OCI-LY7 (cell line): ENCODE measurements around the gene FBXO9. TPM values are rescaled to one million over a fixed set of nuclear protein-coding genes. Genes with fewer than 3 reads are reported as not detected.
A peak's percentile ranks its signal among the peaks of the same experiment; 100 is the strongest.

Experiments used
- BruUV-seq: library from RNA; stranded (reverse); fragments of 400-500 nt; replicated peaks from 2 replicates; lab custom pipeline; 2021; lab: Mats Ljungman, UMichigan
- CTCF ChIA-PET: fragments of 300-600 bp; sonication (Branson Sonifier 250); formaldehyde crosslinking; loops from one replicate; lab custom pipeline; 2022; ENCODE audit warnings: antibody characterized with exemption; ENCODE audit not compliant: unreplicated experiment; lab: Charles Lee
- POLR2A ChIA-PET: fragments of 300-600 bp; sonication (Branson Sonifier 250); formaldehyde crosslinking; loops from one replicate; lab custom pipeline; 2022; ENCODE audit warnings: antibody characterized with exemption; lab: Charles Lee
- DNase-seq: peaks from one replicate; pipeline ENCODE4 v3.0.0-alpha.2; 2015; ENCODE audit warnings: low spot score
- H2AFZ ChIP-seq: fragments of 200-600 bp; sonication (generic), shearing (Covaris generic); 2 replicates; pipeline ENCODE4 v1.6.1; 2014; ENCODE audit warnings: mild to moderate bottlenecking, antibody characterized with exemption, low read length, moderate library complexity
- H3K27ac ChIP-seq: fragments of 200-600 bp; sonication (generic); 2 replicates; pipeline ENCODE4 v1.5.1; 2014; ENCODE audit warnings: mixed run types, low read depth, mild to moderate bottlenecking, moderate library complexity, low read length, inconsistent platforms; ENCODE audit not compliant: poor library complexity, severe bottlenecking
- H3K36me3 ChIP-seq: fragments of 200-600 bp; sonication (generic); 2 replicates; pipeline ENCODE4 v1.6.1; 2014; ENCODE audit warnings: mild to moderate bottlenecking, antibody characterized with exemption, low read length, moderate library complexity, mixed read lengths; ENCODE audit not compliant: insufficient read depth
- H3K4me1 ChIP-seq: fragments of 200-600 bp; sonication (generic); 2 replicates; pipeline ENCODE4 v1.5.1; 2014; ENCODE audit warnings: mild to moderate bottlenecking, low read length; ENCODE audit not compliant: insufficient read depth, poor library complexity, severe bottlenecking
- H3K4me2 ChIP-seq: fragments of 200-600 bp; sonication (generic); 2 replicates; pipeline ENCODE4 v1.6.1; 2014; ENCODE audit warnings: mild to moderate bottlenecking, low read length
- H3K4me3 ChIP-seq: fragments of 200-600 bp; sonication (generic); 2 replicates; pipeline ENCODE4 v1.5.1; 2014; ENCODE audit warnings: mild to moderate bottlenecking, low read depth, low read length; ENCODE audit not compliant: poor library complexity, severe bottlenecking
- H3K79me2 ChIP-seq: fragments of 200-600 bp; sonication (generic); 2 replicates; pipeline ENCODE4 v1.6.1; 2016; ENCODE audit warnings: low read depth, mild to moderate bottlenecking, low read length, moderate library complexity, mixed read lengths; ENCODE audit not compliant: insufficient read depth
- H3K9me2 ChIP-seq: fragments of 200-600 bp; sonication (generic); 2 replicates; pipeline ENCODE4 v1.6.1; 2016; ENCODE audit warnings: mild to moderate bottlenecking, low read length, mixed read lengths; ENCODE audit not compliant: insufficient read depth
- H3K9me3 ChIP-seq: fragments of 200-600 bp; sonication (generic); 2 replicates; pipeline ENCODE4 v1.6.1; 2014; ENCODE audit warnings: mild to moderate bottlenecking, mixed run types, low read length, mixed read lengths
- H4K20me1 ChIP-seq: fragments of 200-600 bp; sonication (generic); 2 replicates; pipeline ENCODE4 v1.6.1; 2014; ENCODE audit warnings: mild to moderate bottlenecking, antibody characterized with exemption, low read length, moderate library complexity, mixed read lengths; ENCODE audit not compliant: insufficient read depth
- EZH2phosphoT487 ChIP-seq: fragments of 200-600 bp; sonication (generic); IDR thresholded peaks from 2 replicates; pipeline ENCODE4 v1.6.1; 2018; ENCODE audit warnings: low read depth, borderline replicate concordance, mild to moderate bottlenecking, mixed run types, antibody characterized with exemption, low read length, moderate library complexity, mixed read lengths
- intact Hi-C: fragments of 100-400 bp; cut with micrococcal nuclease; formaldehyde crosslinking; loops from one replicate; pipeline ENCODE4 v1.10.0; 2022; ENCODE audit not compliant: unreplicated experiment
- total RNA-seq, 2 experiments: library from RNA; depleted of rRNA in 1 of 2; stranded (reverse); fragments of >200 nt in 1 of 2; shearing (Covaris generic) in 1 of 2; gene quantifications; 2 replicates each; pipeline ENCODE4 v1.2.3, GENCODE V29; 2014 to 2022
- TF ChIP-seq, protein P1 (sequence below): fragments of 200-600 bp; sonication (generic); conservative IDR thresholded peaks from 2 replicates; pipeline ENCODE4 v1.5.1; 2014; ENCODE audit warnings: mild to moderate bottlenecking, antibody characterized with exemption, low read length, moderate library complexity, mixed read lengths

FBXO9 gene
- total RNA-seq, 2 experiments from 2014 or later, result 23.5 to 67.7 TPM

DNA sequence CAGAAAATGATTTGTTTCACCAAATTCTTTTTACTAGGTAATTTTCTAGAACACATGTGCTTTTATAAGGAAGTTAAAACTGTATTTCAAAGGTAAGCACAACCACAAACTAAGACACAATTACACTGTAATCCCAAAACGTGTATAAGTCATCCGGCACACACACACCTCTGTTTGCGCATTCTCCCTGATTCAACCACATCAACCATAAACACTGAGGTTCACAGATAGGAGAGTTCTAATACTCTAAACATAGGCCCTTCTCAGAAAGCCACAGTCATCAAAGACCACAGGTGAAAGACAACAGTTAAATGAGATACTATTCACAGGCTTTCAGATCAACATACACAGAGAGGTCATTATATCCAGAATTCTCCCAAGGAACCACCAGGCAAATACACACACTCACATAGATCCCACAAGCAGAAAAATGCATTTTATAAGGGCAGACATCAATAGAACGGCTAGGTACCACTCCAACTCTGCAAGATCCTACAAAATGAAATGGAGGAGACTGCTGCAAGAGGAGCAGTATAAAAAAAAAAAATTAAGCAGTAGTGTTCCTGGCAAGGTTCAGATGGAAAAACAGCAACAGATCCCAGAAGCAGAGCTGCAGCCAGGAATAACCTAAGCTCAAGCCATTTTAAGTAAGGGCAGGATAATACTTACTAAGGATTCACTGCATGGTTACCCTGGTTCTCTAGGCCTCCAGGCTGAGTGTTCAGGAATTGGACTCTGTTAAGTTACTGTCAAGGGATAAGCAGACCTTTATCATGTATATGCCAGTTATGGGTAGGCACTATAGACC, 6.6 kb upstream of the FBXO9 start:
- ChIA-PET CTCF (no interaction called here), POLR2A (interaction anchor here (0.6 kb wide), 1 partner anchor 34 kb away, joined by 3 read pairs; no protein-coding TSS in a partner anchor)
- no peaks in the 10 kb centered on the region for H3K9me3 ChIP-seq
- H4K20me1 ChIP-seq, result no peaks in the 10 kb centered on the region
- no peak for TF ChIP-seq EZH2phosphoT487
- TF ChIP-seq, protein P1, sequence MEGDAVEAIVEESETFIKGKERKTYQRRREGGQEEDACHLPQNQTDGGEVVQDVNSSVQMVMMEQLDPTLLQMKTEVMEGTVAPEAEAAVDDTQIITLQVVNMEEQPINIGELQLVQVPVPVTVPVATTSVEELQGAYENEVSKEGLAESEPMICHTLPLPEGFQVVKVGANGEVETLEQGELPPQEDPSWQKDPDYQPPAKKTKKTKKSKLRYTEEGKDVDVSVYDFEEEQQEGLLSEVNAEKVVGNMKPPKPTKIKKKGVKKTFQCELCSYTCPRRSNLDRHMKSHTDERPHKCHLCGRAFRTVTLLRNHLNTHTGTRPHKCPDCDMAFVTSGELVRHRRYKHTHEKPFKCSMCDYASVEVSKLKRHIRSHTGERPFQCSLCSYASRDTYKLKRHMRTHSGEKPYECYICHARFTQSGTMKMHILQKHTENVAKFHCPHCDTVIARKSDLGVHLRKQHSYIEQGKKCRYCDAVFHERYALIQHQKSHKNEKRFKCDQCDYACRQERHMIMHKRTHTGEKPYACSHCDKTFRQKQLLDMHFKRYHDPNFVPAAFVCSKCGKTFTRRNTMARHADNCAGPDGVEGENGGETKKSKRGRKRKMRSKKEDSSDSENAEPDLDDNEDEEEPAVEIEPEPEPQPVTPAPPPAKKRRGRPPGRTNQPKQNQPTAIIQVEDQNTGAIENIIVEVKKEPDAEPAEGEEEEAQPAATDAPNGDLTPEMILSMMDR, result no peak
- no peak overlapping the region for H2AFZ ChIP-seq
- H3K27ac ChIP-seq, result no peak overlapping the region
- DNase-seq, result no peak
- H3K4me2 ChIP-seq, result 0 out of 2 replicates have a peak overlapping the region, but pooled peaks have one; percentile 82
- no peaks in the 10 kb centered on the region for H3K36me3 ChIP-seq
- BruUV-seq, result no TSS peak
- H3K4me1 ChIP-seq, result peaks cover 24% of the 10 kb centered on the region
- peaks cover 5% of the 10 kb centered on the region; the same call in 1 of the 2 replicates for H3K79me2 ChIP-seq
- intact Hi-C loops, result no loop called here
- no peak overlapping the region for H3K4me3 ChIP-seq
- H3K9me2 ChIP-seq, result no peaks in the 10 kb centered on the region

DNA sequence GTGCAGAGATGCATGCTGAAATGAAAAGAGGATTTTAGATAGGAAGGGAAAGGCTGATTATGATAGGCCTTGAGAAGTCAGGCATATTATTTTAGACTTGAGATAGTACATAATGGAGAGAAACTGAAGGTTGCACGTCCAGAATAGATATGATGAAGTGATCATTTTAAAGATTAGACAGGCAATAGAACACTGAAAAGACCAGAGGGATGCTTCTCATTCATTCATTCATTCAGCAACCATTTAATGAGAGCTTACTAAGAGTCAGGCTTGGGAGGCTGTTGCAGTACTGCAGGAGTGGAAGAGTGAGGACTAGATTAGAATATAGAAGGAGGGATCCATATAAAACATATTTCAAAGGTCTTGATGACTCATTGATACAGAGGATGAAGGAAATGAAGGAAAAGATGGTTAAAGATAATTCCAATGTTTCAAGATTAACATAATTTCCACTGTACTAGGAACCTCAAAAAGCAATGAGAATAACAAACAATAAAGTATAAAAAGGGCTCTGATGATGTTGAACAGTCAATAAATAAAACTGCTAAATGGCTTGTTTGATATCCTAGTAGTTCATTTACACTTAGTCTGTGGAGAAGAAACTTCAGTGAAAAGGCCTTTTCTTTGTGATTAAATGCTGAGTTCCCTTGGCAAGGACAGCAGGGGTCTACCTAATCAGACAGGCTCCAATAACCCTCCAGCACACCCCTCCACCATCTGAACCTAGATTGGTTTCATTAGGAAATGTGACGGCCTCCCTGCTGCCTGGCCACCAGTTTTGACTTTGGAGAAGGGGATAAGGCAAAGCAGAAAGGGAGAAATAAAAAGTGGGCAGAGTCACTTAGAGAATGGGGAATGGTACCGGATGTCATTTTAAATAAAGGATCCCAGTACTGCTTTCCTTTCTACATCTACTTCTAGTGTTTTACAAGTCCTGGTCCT, 5.3 kb upstream of the FBXO9 start:
- Histone ChIP-seq H3K9me3 (no peaks in the 10 kb centered on the region), H3K36me3 (no peaks in the 10 kb centered on the region), H3K9me2 (no peaks in the 10 kb centered on the region), H4K20me1 (no peaks in the 10 kb centered on the region), H3K79me2 (peaks cover 5% of the 10 kb centered on the region; the same call in 1 of the 2 replicates), H3K27ac (no peak overlapping the region), H2AFZ (no peak overlapping the region), H3K4me3 (peak overlapping the region; percentile 84), H3K4me2 (peak overlapping the region; percentile 82), H3K4me1 (peaks cover 30% of the 10 kb centered on the region)
- TF ChIP-seq, protein P1, result no peak
- no peak for TF ChIP-seq EZH2phosphoT487
- intact Hi-C loops, result no loop called here
- peak; percentile 7 for DNase-seq
- POLR2A ChIA-PET, result interaction anchor here (0.7 kb wide), 1 partner anchor 632 kb away, joined by 4 read pairs; no protein-coding TSS in a partner anchor
- BruUV-seq, result no TSS peak
- CTCF ChIA-PET, result no interaction called here
